NCI-H2196 treated with DMSO at 0.1 percent for 48 hours (cell line): ENCODE data around the gene SORBS1.

ENCODE experiments used
- DNase-seq: peaks from one replicate; lab custom pipeline; 2025; ENCODE audit not compliant: unreplicated experiment; lab: John Stamatoyannopoulos, UW

Gene SORBS1

DNA sequence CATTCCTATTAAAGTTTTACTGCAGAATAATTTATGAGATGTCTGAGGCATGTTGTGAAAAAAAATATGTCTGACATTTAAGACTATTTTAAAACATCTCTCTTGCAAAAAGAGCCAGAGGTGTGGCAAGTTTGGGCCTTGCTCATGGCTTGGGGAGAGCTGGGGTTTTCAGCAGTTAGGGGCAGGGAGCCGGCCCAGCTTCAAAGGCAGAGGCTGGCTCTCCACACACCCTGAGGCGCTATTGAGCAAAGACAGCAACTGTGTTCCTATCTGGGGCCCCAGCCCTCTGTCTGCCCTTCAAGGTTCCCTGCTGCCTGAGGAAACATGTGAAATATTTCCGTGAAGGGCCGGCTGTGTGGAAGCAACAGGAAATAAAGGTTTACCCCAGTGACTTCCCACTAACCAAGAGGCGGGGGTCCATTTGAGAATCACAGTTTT is 94.0 kb downstream of the SORBS1 start:
- DNase-seq, result no peak

GRCh38 chr10:95466436-95466835 is 94.7 kb downstream of the SORBS1 start:
- no peak for DNase-seq

DNA sequence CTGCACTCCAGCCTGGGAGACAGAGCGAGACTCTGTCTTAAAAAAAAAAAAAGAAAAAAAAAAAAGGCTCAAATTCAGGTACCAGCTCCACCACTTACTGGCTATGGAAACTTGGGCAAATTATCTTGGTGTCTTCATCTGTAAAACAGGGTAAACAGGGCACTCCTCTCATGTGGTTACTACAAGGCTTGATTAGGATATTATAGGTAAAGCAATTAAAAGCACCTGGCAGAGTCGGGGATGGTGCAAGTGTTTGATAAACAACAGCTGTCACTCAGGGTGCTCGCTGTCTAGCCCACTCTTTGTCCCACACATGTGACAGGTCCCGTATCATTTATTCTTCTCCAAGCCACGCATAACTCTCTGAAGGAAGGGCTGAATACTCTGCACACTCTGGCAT is 96.9 kb downstream of the SORBS1 start:
- no peak for DNase-seq

DNA sequence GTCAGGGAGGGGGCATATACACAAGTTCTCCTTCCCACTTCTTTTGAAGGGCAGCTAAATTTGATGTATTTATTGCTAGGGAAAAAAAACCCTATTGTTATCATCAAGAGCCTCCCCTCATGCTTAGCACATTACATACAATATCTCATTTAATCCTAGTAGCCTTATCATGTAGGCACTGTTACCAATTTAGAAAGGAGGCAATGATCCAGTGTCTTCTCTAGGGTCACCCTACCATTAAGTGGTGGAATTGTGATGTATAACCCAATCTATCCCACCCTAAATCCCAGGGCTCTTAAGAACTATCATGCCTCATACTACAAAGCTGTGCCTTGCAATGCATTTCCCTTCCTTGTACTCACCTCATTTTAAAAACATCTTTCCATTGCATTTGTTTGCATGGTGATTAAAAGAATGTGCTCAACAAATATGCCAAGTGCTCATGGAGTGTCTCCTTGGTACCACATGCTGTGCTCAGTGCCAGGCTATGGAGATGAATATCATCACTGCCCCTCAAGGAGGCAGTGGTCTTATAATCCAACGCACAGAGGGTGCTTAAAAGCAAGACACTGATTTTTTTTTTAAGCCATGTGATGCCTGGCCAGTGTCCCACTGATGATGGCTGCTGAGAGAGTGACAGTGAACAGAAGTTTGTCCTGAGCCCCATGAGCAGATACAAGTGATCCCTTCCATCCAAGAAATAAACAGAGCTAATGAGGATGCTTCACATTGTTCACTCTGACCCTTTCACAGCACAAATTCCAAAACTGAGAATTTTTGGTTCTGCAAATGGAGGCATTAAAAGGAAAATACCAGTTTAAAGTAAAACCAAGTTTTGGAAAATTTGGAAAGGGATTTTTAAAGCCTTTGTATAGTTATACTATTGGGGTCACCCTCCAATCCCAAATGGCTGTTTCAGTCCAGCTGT is 98.2 kb downstream of the SORBS1 start:
- no peak for DNase-seq

DNA sequence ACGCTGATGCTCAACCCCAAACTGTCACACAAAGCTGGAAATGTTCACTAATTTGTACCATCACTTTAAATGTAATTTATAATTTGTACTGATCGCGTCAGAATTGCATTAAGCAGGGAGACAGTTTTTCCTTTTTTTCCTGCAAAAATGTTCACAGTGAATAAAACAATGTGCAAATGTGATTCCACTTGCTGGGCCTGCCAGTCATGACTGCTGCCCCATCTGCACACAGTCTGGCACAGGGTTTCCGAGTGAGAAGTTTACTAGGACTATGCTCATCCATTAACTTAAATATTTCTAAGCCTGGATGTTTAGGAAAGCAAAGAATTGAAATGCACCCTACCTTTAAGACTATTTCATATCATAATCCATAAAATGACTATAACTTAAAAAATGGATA is 99.6 kb downstream of the SORBS1 start:
- DNase-seq, result no peak

- no peak for DNase-seq
Observed at GRCh38 chr10:95459446-95460045, 101.6 kb downstream of the SORBS1 start.

GRCh38 chr10:95458871-95459270 is 102.3 kb downstream of the SORBS1 start:
- no peak for DNase-seq

DNA sequence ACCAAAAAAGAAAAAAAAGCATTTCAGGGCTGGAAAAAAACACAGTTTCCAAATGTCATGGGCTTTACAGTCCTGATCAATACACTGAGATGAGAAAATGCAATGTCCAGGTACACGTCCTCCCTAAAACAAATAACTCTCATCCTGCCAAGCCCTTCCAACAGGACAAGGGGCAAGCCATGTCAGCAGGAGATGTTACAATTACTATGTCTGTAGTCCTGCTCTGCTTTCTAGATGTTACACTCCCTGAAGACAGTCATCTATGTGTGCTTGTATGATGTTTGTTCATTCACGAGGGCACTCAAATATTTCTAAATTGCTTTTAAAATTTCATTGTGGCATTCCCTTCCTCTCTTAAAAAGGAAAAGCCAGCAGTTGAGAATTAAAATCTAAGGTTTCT is 103.2 kb downstream of the SORBS1 start:
- no peak for DNase-seq

DNA sequence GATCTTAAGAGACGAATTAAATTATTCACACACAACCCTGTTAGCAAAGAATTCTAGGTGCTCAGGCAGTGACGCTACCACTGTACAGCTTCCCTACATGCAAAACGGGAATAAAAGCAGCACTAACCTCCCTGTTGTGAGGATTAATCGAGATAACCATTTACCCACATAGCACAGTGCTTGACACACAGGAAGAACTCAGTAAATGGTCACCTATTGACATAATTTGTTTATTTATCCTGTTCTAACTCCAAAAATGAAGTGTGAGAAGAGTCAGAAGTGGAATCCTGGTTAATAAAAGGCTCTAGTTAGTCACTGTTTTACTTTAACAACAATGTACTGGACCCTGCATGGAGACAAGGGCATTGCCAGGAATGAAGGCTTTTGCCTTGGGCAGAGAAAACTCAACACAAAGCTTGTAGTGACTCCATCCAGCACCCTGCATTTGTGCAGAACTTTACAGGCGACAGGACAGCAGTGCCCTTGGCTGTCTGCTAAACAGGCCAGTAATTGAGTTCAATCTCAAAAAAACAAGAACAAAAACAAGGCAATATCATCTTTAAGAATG is 103.8 kb downstream of the SORBS1 start:
- DNase-seq, result no peak

GRCh38 chr10:95456516-95456915 is 104.7 kb downstream of the SORBS1 start:
- DNase-seq, result no peak

- DNase-seq, result no peak
Observed at GRCh38 chr10:95454940-95455339, 106.2 kb downstream of the SORBS1 start.

DNA sequence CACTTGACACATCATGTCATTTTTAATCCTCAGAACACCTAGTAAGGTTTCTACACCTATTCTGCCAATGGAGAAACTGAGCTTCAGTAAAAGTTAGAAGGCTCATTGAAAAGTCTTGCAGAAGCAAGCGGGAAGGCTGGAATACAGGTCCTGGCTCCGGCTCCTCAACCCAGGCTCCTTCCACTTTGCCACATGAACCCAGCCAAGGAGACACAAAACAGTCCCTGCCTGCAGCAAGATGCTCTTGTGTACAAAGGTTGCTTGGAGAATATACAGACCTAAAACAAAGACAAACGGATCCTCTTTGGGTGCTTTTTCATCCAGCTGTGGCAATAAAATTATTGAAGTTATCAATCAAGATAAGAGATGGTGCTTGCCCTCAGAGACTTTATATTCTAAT is 106.8 kb downstream of the SORBS1 start:
- no peak for DNase-seq

DNA sequence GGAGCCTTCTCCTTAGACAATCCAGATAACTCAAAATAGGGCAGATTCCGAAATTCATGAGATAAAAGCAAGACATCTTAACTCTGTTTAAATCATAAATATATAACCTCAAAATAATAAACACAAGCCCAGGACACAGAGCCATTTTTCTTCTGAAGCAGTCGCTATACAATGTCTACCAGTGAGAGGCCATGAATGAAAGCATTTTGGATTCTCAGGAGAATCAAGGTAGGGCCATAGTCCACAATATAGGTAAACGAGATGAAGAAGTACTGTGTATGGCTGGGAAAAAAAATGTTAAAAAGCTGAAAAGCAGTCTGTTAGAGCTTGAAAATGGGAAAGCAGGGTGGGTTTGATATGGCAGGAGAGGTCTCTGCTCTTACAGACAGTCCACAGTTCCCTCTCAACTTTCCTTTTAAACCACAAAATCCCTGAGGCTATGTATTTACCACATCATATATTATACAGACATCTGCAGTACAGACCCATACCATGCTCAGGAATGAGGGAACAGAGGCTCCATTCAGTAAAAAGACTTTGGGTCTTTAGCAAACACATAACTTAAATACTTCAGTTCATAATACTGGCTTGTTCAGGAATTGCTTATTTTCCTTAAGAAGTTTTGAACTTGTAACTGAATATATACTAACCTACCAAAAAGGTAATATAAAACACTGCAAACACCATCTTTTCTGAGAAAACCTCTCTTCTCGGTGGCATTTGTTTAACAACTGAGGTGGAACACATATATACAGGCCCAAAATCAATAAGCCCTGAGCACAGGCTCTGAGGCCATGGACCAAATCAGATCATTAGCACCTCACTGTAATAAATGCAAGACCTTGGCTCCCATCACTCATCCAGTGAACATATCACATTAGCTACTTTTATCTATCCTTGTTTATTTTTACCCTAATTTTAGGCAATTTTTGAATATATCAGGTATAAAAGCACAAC is 109.3 kb downstream of the SORBS1 start:
- DNase-seq, result no peak

DNA sequence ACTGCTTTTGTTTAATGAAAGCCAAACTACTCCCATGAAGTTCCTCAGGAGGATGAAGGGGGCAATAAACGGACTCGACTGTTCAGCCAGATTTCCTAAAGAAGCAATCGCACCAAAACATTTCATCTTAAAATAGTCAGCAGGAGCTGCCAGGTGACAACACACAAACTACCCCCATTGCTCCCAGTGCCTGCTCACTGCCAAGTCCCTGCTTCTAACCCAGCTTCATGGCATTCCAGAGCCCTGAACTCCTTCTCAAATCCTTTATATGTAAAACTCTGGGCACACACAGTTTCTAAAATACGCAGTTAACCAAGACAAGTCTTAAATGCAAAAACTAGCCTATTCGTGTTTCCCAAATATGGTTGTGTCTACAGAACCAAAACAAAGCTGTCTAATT is 110.0 kb downstream of the SORBS1 start:
- no peak for DNase-seq

DNA sequence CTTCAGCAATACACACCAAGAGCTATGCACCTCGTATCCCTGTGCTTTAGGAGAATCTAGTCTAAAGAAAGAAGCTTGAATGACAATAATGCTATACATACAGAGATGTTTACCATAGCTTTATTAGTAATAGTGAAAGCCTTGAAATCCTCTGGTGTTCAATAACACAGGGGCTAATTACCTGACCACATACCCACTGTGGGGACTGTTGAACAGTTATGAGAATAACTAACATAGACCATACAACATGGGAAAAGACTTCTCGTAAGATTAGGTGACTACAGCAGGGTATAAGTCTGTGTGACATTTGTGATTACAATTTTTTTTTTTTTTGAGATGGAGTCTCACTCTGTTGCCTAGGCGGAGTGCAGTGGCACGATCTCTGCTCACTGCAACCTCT is 111.0 kb downstream of the SORBS1 start:
- DNase-seq, result no peak

- no peak for DNase-seq
Observed at GRCh38 chr10:95447685-95448084, 113.5 kb downstream of the SORBS1 start.

GRCh38 chr10:95445837-95446486 is 115.2 kb downstream of the SORBS1 start:
- DNase-seq, result peak; percentile 23

- no peak for DNase-seq
Observed at GRCh38 chr10:95445223-95445836, 115.8 kb downstream of the SORBS1 start.

- DNase-seq, result no peak
Observed at GRCh38 chr10:95444792-95445191, 116.4 kb downstream of the SORBS1 start.

DNA sequence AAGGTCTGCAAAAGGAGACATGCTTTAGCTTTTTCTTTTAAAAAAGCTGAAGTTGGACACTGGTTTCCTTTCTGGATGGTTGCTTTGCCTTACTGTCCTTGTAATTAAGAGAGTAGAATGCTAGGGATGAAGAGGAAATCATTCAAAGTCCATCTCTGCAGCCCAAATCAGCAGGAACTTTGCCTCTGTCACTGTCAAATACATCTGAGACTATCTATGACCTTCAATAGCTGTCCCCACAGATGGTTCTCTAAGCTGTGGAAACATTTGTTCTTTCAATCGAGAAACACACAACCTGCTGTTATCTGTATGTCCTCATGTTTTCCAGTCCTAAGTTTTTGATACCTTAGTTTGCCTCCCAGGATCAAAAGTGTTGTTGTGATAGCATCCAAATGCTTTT is 117.5 kb downstream of the SORBS1 start:
- DNase-seq, result no peak
